HG03342 (cell line): ENCODE results near the gene PAQR6.

Experiments used
- ATAC-seq: cut with Tn5 transposase; IDR thresholded peaks from one replicate; pipeline ENCODE4 v1.9.1; 2021; ENCODE audit warnings: mild to moderate bottlenecking, moderate library complexity; ENCODE audit not compliant: unreplicated experiment

The PAQR6 gene

DNA sequence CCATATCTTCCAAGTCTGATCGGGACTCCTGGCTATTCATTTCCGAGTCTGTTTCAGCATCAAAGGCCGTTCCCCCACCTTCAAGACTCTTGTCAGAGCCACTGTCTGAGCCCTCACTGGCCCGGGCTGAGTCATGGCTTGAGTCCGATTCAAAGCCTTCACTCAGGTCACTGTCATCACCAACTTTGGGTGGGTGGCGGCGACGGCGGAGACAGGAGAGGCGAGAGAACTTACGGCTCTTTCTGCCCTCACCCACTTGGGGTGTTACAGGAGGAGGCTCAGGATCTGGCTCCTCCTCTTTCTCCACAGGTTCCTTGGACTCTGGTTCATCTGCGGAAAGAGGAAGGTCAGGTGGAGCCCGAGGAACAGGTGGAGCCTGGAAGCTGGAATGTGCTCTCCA, 18.2 kb upstream of the PAQR6 start:
- no peak for ATAC-seq

- no peak for ATAC-seq
Observed at GRCh38 chr1:156263288-156263655, 15.4 kb upstream of the PAQR6 start.

- ATAC-seq: no peak
Observed at GRCh38 chr1:156262461-156263287, 14.8 kb upstream of the PAQR6 start.

DNA sequence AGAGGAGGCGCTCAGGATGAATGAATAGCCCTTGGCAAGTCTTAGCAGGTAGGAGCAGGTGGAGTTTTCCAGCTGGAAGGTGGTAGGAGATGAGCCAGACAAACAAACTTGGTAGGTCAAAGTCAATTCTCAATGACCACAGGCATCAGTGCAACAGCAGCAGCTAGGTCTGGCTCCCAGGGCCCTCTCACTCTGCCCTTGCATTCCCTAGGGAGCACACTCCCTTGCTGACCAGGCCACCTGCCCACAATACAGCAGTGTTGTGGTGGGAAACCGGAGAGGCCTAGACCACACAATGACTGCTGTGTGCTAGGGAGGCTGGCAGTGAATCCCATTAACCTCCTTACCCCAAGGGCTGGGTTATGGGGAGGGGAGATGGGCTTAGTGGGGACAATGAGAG, 13.0 kb upstream of the PAQR6 start:
- no peak for ATAC-seq

- no peak for ATAC-seq
Observed at GRCh38 chr1:156259805-156260204, 11.9 kb upstream of the PAQR6 start.

- no peak for ATAC-seq
Observed at GRCh38 chr1:156258859-156259258, 11.0 kb upstream of the PAQR6 start.

- ATAC-seq: no peak
Observed at GRCh38 chr1:156257711-156258110, 9.9 kb upstream of the PAQR6 start.

DNA sequence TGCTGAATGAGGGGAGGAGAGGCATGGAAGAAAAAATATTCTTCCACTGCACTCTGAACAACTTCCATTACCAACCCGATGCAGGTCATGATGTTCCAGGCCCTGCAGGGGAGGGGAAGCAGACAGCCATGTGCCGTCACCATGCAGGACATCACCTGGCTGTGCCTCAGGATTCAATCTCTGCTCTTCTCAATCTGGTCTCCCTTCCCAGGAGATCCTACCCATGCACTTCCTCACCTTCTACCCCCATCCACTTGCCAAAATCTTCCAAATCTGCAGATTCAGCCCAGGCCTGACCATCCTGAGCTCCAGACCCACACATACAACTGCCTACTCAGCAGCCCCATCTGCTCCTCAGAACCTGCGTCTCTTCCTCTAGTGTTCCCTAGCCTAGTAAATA, 5.8 kb upstream of the PAQR6 start:
- ATAC-seq: no peak

DNA sequence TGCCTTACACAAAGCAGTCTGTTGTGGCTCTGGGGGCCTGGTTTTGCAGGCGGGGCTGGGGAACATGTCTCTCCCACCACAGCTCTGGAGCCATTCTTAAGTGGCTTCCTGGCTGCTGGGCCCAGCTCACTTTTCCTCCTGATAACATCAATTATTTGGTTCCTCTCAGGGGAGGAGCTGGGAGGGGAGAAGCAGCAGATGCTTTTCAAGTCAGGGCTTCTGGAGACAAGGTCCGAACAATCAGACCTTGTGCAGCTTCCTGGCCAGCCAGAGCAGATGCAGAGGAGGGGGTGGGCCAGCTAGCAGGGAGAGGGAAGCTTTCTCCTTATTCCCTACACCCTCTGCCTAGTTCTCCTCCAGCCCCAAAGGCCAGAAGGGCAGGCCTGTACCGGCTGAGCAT, 3.7 kb upstream of the PAQR6 start:
- ATAC-seq: no peak

GRCh38 chr1:156249593-156249992, 1.7 kb upstream of the PAQR6 start:
- ATAC-seq: no peak

DNA sequence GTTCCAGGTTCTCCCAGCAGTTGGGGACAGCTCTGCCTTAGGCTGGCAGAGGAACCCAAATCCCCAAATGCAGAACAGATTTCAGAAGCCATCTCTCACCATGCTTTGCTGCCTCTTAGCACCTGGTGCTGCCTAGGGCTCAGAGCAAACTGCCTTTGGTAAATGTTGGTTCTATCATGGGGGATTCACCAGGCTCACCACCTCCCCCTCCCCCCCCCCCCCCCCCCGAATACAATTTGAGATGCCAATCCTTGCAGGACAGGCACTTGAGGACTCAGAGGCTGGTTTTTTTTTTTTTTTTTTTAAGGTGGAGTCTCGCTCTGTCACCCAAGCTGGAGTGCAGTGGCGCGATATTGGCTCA, 447 bp upstream of the PAQR6 start:
- no peak for ATAC-seq

- no peak for ATAC-seq
Observed at GRCh38 chr1:156246781-156247459, 936 bp downstream of the PAQR6 start.

GRCh38 chr1:156246241-156246780, 1.5 kb downstream of the PAQR6 start:
- no peak for ATAC-seq

DNA sequence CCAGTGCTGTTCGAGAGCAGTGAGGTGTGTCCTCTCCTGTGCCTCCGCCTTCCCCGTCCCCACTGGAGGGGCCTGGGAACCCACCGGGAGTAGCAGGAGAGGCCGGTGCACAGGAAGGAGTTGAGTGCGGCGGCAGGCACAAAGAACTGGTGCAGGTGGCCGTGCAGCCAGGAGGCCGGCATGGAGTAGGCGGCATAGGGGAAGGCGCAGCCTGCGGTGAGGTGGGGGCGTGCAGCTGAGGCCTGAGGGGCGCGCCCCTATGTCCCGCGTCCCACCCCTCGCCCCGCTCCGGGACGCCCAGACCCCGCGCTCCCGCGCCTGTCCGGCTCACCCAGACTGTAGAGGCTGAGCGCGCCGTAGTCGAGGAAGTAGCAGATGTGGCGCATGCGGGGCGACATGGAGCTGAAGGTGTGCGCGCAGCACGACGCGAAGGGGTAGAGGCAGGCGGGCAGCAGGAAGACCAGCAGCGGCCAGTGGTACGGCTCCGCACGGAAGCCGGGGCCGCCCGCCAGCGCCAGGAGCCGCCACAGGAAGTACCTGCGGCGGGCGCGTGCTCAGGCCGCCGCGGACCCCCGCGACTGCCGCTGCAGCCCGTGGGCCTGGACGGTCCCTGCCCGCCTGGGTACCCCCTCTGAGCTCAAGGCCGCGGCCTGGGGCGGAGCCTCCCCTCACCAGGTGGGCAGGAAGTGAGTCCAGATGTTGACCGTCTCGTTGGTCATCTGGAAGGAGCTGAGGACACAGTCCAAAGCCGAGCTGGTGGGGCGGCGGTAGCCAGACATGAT, 2.2 kb downstream of the PAQR6 start:
- ATAC-seq: no peak

- ATAC-seq: no peak
Observed at GRCh38 chr1:156244712-156245111, 3.1 kb downstream of the PAQR6 start.

DNA sequence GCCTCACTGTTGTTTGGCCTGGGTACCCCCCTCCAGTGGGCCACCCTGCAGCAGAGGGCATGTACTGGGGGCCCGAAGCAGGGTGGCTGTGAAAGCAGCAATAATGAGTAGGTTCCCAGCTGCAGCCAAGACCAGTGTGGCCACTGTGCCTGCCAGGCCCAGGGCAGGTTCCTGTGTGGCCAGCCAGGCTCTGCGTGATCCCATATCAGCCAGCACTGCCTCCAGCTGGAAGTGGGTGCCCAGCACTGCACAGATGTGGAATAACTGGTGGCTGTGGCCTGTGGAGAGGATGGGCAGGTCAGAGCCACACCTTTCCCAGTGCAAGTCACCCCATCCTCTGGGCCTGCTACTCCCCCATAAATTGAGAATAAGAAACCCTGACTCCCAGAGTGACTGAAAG, 3.7 kb downstream of the PAQR6 start:
- no peak for ATAC-seq

DNA sequence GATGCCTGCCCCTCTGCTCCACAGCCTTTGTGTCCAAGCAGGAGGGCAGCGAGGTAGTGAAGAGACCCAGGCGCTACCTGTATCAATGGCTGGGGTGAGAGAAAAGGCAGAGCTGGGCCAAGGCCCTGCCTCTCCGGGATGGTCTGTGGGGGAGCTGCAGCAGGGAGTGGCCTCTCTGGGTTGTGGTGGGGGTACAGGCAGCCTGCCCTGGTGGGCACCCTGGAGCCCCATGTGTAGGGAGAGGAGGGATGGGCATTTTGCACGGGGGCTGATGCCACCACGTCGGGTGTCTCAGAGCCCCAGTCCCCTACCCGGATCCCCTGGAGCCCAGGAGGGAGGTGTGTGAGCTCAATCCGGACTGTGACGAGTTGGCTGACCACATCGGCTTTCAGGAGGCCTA, 5.1 kb downstream of the PAQR6 start:
- ATAC-seq: no peak

DNA sequence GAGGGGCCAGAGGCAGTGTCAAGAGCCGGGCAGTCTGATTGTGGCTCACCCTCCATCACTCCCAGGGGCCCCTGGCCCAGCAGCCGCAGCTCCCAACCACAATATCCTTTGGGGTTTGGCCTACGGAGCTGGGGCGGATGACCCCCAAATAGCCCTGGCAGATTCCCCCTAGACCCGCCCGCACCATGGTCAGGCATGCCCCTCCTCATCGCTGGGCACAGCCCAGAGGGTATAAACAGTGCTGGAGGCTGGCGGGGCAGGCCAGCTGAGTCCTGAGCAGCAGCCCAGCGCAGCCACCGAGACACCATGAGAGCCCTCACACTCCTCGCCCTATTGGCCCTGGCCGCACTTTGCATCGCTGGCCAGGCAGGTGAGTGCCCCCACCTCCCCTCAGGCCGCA, 5.9 kb downstream of the PAQR6 start, which contains the start of gene BGLAP:
TSS of gene BGLAP (plus strand) at position 259 of the 400 bp plus-strand sequence. CDS start at position 307, 48 bp downstream.
- no peak for ATAC-seq

DNA sequence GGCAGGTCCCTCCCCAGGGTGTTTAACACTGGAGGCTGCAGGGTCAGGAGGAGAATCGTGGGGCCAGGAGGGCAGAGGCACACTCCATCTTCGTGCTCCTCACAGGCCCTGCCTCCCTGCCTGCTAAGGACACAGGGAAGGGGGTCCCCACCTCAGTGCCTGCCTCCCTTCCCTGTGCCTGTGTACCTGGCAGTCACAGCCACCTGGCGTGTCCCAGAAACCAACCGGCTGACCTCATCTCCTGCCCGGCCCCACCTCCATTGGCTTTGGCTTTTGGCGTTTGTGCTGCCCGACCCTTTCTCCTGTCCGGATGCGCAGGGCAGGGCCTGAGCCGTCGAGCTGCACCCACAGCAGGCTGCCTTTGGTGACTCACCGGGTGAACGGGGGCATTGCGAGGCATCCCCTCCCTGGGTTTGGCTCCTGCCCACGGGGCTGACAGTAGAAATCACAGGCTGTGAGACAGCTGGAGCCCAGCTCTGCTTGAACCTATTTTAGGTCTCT, 6.5 kb downstream of the PAQR6 start:
- no peak for ATAC-seq

GRCh38 chr1:156238248-156238647, 9.6 kb downstream of the PAQR6 start:
- ATAC-seq: no peak

DNA sequence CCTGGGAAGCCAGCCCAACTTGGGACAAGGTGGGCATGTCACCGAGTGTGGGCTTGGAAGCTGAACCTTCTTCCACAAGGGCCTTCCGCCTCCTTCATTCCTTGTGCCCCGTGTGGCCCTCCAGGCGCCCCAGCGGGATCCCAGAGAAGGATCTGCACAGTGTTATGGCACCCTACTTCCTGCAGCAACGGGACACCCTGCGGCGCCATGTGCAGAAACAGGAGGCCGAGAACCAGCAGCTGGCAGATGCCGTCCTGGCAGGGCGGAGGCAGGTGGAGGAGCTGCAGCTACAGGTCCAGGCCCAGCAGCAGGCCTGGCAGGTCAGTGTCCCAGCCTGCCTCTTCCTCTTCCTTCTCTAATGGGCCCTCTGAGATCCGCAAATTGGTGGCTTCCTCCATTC, 11.7 kb downstream of the PAQR6 start:
- no peak for ATAC-seq
